ENCODE measurements around the gene DHRS1. TPM values are rescaled to one million over a fixed set of nuclear protein-coding genes. Genes with fewer than 3 reads are reported as not detected.

DHRS1 gene
- polyA plus RNA-seq, 1 donor (not counting 4 experiments of a cell fraction or from before 2014, with no cell fraction given) = 65.1 TPM

- H3K27me3 ChIP-seq (ENCODE audit: control insufficient read depth, extremely low read depth, insufficient read depth, low read length) = no peaks in the 10 kb centered on the region
- peaks cover 18 to 25% of the 10 kb centered on the region in 2 experiments for H3K36me3 ChIP-seq (ENCODE audit: control insufficient read depth in 2 of 2, extremely low read depth in 1 of 2, insufficient read depth in 2 of 2, low read length in 2 of 2)
- H3K79me2 ChIP-seq (ENCODE audit: control insufficient read depth, insufficient read depth, low read length) = no peaks in the 10 kb centered on the region
- no peaks in the 10 kb centered on the region for H3K9me1 ChIP-seq (ENCODE audit: control insufficient read depth, extremely low read depth, insufficient read depth, low read length)
- no peak overlapping the region for H3K9ac ChIP-seq (ENCODE audit: control insufficient read depth, extremely low read depth, insufficient read depth, low read length)
- FAIRE-seq (no peak), DNase-seq (ENCODE audit: low read depth, low spot score) (no peak)
- peaks cover 13% of the 10 kb centered on the region for H3K4me1 ChIP-seq (ENCODE audit: control insufficient read depth, extremely low read depth, insufficient read depth, low read length)
- H2AFZ ChIP-seq (ENCODE audit: control insufficient read depth, low read length) = no peak overlapping the region
- no peak overlapping the region for H3K27ac ChIP-seq (ENCODE audit: control insufficient read depth, insufficient read depth, low read length)
- no peak overlapping the region for H3K4me2 ChIP-seq (ENCODE audit: control insufficient read depth, extremely low read depth, insufficient read depth, low read depth, low read length)
- TF ChIP-seq CTCF (optimal IDR thresholded peaks at IDR 0.05 in 1 of 3, IDR thresholded peaks at IDR 0.05 in 1 of 3, conservative IDR thresholded peaks at IDR 0.05 in 1 of 3; ENCODE audit: extremely low read depth in 1 of 3, insufficient read depth in 2 of 3, low read length in 3 of 3) (no peak), EZH2 (IDR thresholded peaks at IDR 0.05; ENCODE audit: low read length) (no peak)
- no peaks in the 10 kb centered on the region for H4K20me1 ChIP-seq (ENCODE audit: control insufficient read depth, extremely low read depth, insufficient read depth, low read length)
- dilution Hi-C loops (cut with MboI; ENCODE audit: extremely low pct_ligation_motif_present, low sequenced_read_pairs) = no loop called here
- no peaks in the 10 kb centered on the region for H3K9me3 ChIP-seq (ENCODE audit: control insufficient read depth, low read depth, low read length)
- no peak overlapping the region for H3K4me3 ChIP-seq (ENCODE audit: control insufficient read depth in 2 of 3, extremely low read depth in 1 of 3, insufficient read depth in 2 of 3, low read depth in 1 of 3, low read length in 3 of 3)
These were observed 43.5 kb downstream of the DHRS1 start for GRCh38 chr14:24255931-24256711.

DNA sequence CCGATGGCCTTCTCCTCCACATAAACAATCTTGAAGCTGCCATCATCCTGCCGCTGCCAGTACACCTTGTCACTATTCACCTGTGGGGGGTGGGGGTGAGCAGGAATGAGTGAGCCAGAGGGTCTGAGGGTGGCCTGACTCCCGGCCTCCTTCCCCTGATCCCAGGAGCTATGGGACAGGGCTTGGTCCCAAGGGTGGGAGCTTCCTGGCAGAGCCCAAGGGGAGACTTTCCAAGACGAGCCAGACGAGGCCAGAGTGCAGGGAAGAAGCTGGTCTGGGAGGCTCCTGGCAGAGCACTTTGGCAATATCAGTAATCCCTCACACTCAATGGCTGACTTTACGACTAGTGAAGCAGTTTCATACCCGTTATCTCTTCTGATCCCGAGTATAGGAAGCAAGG is 44.1 kb downstream of the DHRS1 start:
- Histone ChIP-seq H3K79me2 (ENCODE audit: control insufficient read depth, insufficient read depth, low read length) (no peaks in the 10 kb centered on the region), H3K27me3 (ENCODE audit: control insufficient read depth, extremely low read depth, insufficient read depth, low read length) (no peaks in the 10 kb centered on the region), H3K36me3 (ENCODE audit: control insufficient read depth in 2 of 2, extremely low read depth in 1 of 2, insufficient read depth in 2 of 2, low read length in 2 of 2) (peaks cover 18 to 25% of the 10 kb centered on the region in 2 experiments), H4K20me1 (ENCODE audit: control insufficient read depth, extremely low read depth, insufficient read depth, low read length) (no peaks in the 10 kb centered on the region), H2AFZ (ENCODE audit: control insufficient read depth, low read length) (no peak overlapping the region), H3K4me2 (ENCODE audit: control insufficient read depth, extremely low read depth, insufficient read depth, low read depth, low read length) (no peak overlapping the region), H3K9ac (ENCODE audit: control insufficient read depth, extremely low read depth, insufficient read depth, low read length) (no peak overlapping the region), H3K4me1 (ENCODE audit: control insufficient read depth, extremely low read depth, insufficient read depth, low read length) (peaks cover 13% of the 10 kb centered on the region), H3K9me1 (ENCODE audit: control insufficient read depth, extremely low read depth, insufficient read depth, low read length) (no peaks in the 10 kb centered on the region), H3K27ac (ENCODE audit: control insufficient read depth, insufficient read depth, low read length) (no peak overlapping the region), H3K4me3 (ENCODE audit: control insufficient read depth in 2 of 3, extremely low read depth in 1 of 3, insufficient read depth in 2 of 3, low read depth in 1 of 3, low read length in 3 of 3) (no peak overlapping the region), H3K9me3 (ENCODE audit: control insufficient read depth, low read depth, low read length) (no peaks in the 10 kb centered on the region)
- TF ChIP-seq CTCF (optimal IDR thresholded peaks at IDR 0.05 in 1 of 3, IDR thresholded peaks at IDR 0.05 in 1 of 3, conservative IDR thresholded peaks at IDR 0.05 in 1 of 3; ENCODE audit: extremely low read depth in 1 of 3, insufficient read depth in 2 of 3, low read length in 3 of 3) = no peak
- no peak for TF ChIP-seq EZH2 (IDR thresholded peaks at IDR 0.05; ENCODE audit: low read length)
- DNase-seq (ENCODE audit: low read depth, low spot score) (no peak), FAIRE-seq (no peak)
- dilution Hi-C loops (cut with MboI; ENCODE audit: extremely low pct_ligation_motif_present, low sequenced_read_pairs) = no loop called here

Measured in keratinocyte (primary cell).